ENCODE results near the gene HSDL2.
"Not testable (repeated sequence)": the region's sequence is repeated elsewhere in the genome, so short reads cannot be mapped to it uniquely, and the experiment has no call there.

The HSDL2 gene

GRCh38 chr9:112503170-112503569 lies 123.3 kb downstream of the HSDL2 start:
- no peaks in the 10 kb centered on the region for H3K36me3 ChIP-seq (ENCODE audit: control insufficient read depth in 1 of 2, insufficient read depth in 2 of 2, low read length in 2 of 2)
- H3K27me3 ChIP-seq (ENCODE audit: low read depth, low read length), result no peaks in the 10 kb centered on the region
- H3K9me3 ChIP-seq (ENCODE audit: control insufficient read depth in 1 of 2, low read length in 2 of 2), result no peaks in the 10 kb centered on the region
- no peaks in the 10 kb centered on the region for H3K4me1 ChIP-seq (ENCODE audit: control insufficient read depth in 1 of 2, insufficient read depth in 2 of 2, low read length in 2 of 2)
- H3K4me3 ChIP-seq (ENCODE audit: low read depth in 1 of 2, low read length in 2 of 2), result no peak overlapping the region
- H3K27ac ChIP-seq (ENCODE audit: low read length), result no peak overlapping the region

- Histone ChIP-seq H3K27ac (ENCODE audit: low read length) (peak overlapping the region; percentile 27), H3K4me1 (ENCODE audit: control insufficient read depth in 1 of 2, insufficient read depth in 2 of 2, low read length in 2 of 2) (no peaks in the 10 kb centered on the region), H3K36me3 (ENCODE audit: control insufficient read depth in 1 of 2, insufficient read depth in 2 of 2, low read length in 2 of 2) (no peaks in the 10 kb centered on the region), H3K4me3 (ENCODE audit: low read depth in 1 of 2, low read length in 2 of 2) (no peak overlapping the region), H3K9me3 (ENCODE audit: control insufficient read depth in 1 of 2, low read length in 2 of 2) (no peaks in the 10 kb centered on the region), H3K27me3 (ENCODE audit: low read depth, low read length) (no peaks in the 10 kb centered on the region)
Measured at GRCh38 chr9:112505086-112505485, 125.2 kb downstream of the HSDL2 start.

- H3K36me3 ChIP-seq (ENCODE audit: control insufficient read depth in 1 of 2, insufficient read depth in 2 of 2, low read length in 2 of 2), result no peaks in the 10 kb centered on the region
- H3K4me1 ChIP-seq (ENCODE audit: control insufficient read depth in 1 of 2, insufficient read depth in 2 of 2, low read length in 2 of 2), result no peaks in the 10 kb centered on the region
- no peak overlapping the region for H3K4me3 ChIP-seq (ENCODE audit: low read depth in 1 of 2, low read length in 2 of 2)
- H3K9me3 ChIP-seq (ENCODE audit: control insufficient read depth in 1 of 2, low read length in 2 of 2), result no peaks in the 10 kb centered on the region
- H3K27me3 ChIP-seq (ENCODE audit: low read depth, low read length), result no peaks in the 10 kb centered on the region
- H3K27ac ChIP-seq (ENCODE audit: low read length), result peak overlapping the region; percentile 27
Measured at GRCh38 chr9:112505607-112506006, 125.7 kb downstream of the HSDL2 start.

- no peak overlapping the region for H3K4me3 ChIP-seq (ENCODE audit: low read depth in 1 of 2, low read length in 2 of 2)
- no peaks in the 10 kb centered on the region for H3K27me3 ChIP-seq (ENCODE audit: low read depth, low read length)
- H3K4me1 ChIP-seq (ENCODE audit: control insufficient read depth in 1 of 2, insufficient read depth in 2 of 2, low read length in 2 of 2), result no peaks in the 10 kb centered on the region
- no peak overlapping the region for H3K27ac ChIP-seq (ENCODE audit: low read length)
- H3K36me3 ChIP-seq (ENCODE audit: control insufficient read depth in 1 of 2, insufficient read depth in 2 of 2, low read length in 2 of 2), result no peaks in the 10 kb centered on the region
- no peaks in the 10 kb centered on the region for H3K9me3 ChIP-seq (ENCODE audit: control insufficient read depth in 1 of 2, low read length in 2 of 2)
Measured at GRCh38 chr9:112506571-112506970, 126.7 kb downstream of the HSDL2 start.

- Histone ChIP-seq H3K4me3 (ENCODE audit: low read depth in 1 of 2, low read length in 2 of 2) (no peak overlapping the region), H3K27me3 (ENCODE audit: low read depth, low read length) (no peaks in the 10 kb centered on the region), H3K9me3 (ENCODE audit: control insufficient read depth in 1 of 2, low read length in 2 of 2) (no peaks in the 10 kb centered on the region), H3K27ac (ENCODE audit: low read length) (no peak overlapping the region), H3K4me1 (ENCODE audit: control insufficient read depth in 1 of 2, insufficient read depth in 2 of 2, low read length in 2 of 2) (no peaks in the 10 kb centered on the region), H3K36me3 (ENCODE audit: control insufficient read depth in 1 of 2, insufficient read depth in 2 of 2, low read length in 2 of 2) (no peaks in the 10 kb centered on the region)
Measured at GRCh38 chr9:112507001-112507680, 127.2 kb downstream of the HSDL2 start.

- Histone ChIP-seq H3K27me3 (ENCODE audit: low read depth, low read length) (no peaks in the 10 kb centered on the region), H3K4me1 (ENCODE audit: control insufficient read depth in 1 of 2, insufficient read depth in 2 of 2, low read length in 2 of 2) (no peaks in the 10 kb centered on the region), H3K9me3 (ENCODE audit: control insufficient read depth in 1 of 2, low read length in 2 of 2) (no peaks in the 10 kb centered on the region), H3K4me3 (ENCODE audit: low read depth in 1 of 2, low read length in 2 of 2) (no peak overlapping the region), H3K27ac (ENCODE audit: low read length) (no peak overlapping the region), H3K36me3 (ENCODE audit: control insufficient read depth in 1 of 2, insufficient read depth in 2 of 2, low read length in 2 of 2) (no peaks in the 10 kb centered on the region)
Measured at GRCh38 chr9:112508377-112508776, 128.5 kb downstream of the HSDL2 start.

GRCh38 chr9:112512377-112512776 lies 132.5 kb downstream of the HSDL2 start:
- H3K27ac ChIP-seq (ENCODE audit: low read length); H3K4me3 ChIP-seq (ENCODE audit: low read depth in 1 of 2, low read length in 2 of 2); H3K4me1 ChIP-seq (ENCODE audit: control insufficient read depth in 1 of 2, insufficient read depth in 2 of 2, low read length in 2 of 2); H3K9me3 ChIP-seq (ENCODE audit: control insufficient read depth in 1 of 2, low read length in 2 of 2); H3K27me3 ChIP-seq (ENCODE audit: low read depth, low read length); H3K36me3 ChIP-seq (ENCODE audit: control insufficient read depth in 1 of 2, insufficient read depth in 2 of 2, low read length in 2 of 2): not testable (repeated sequence)

GRCh38 chr9:112516769-112517168 lies 136.9 kb downstream of the HSDL2 start:
- H3K4me1 ChIP-seq (ENCODE audit: control insufficient read depth in 1 of 2, insufficient read depth in 2 of 2, low read length in 2 of 2), result no peaks in the 10 kb centered on the region
- H3K36me3 ChIP-seq (ENCODE audit: control insufficient read depth in 1 of 2, insufficient read depth in 2 of 2, low read length in 2 of 2), result no peaks in the 10 kb centered on the region
- no peaks in the 10 kb centered on the region for H3K27me3 ChIP-seq (ENCODE audit: low read depth, low read length)
- no peak overlapping the region for H3K27ac ChIP-seq (ENCODE audit: low read length)
- no peaks in the 10 kb centered on the region for H3K9me3 ChIP-seq (ENCODE audit: control insufficient read depth in 1 of 2, low read length in 2 of 2)
- H3K4me3 ChIP-seq (ENCODE audit: low read depth in 1 of 2, low read length in 2 of 2), result no peak overlapping the region

GRCh38 chr9:112520069-112520468 lies 140.2 kb downstream of the HSDL2 start:
- H3K4me1 ChIP-seq (ENCODE audit: control insufficient read depth in 1 of 2, insufficient read depth in 2 of 2, low read length in 2 of 2), result no peaks in the 10 kb centered on the region
- H3K36me3 ChIP-seq (ENCODE audit: control insufficient read depth in 1 of 2, insufficient read depth in 2 of 2, low read length in 2 of 2), result no peaks in the 10 kb centered on the region
- H3K27me3 ChIP-seq (ENCODE audit: low read depth, low read length), result no peaks in the 10 kb centered on the region
- no peaks in the 10 kb centered on the region for H3K9me3 ChIP-seq (ENCODE audit: control insufficient read depth in 1 of 2, low read length in 2 of 2)
- no peak overlapping the region for H3K4me3 ChIP-seq (ENCODE audit: low read depth in 1 of 2, low read length in 2 of 2)
- no peak overlapping the region for H3K27ac ChIP-seq (ENCODE audit: low read length)

- no peaks in the 10 kb centered on the region for H3K9me3 ChIP-seq (ENCODE audit: control insufficient read depth in 1 of 2, low read length in 2 of 2)
- H3K36me3 ChIP-seq (ENCODE audit: control insufficient read depth in 1 of 2, insufficient read depth in 2 of 2, low read length in 2 of 2), result no peaks in the 10 kb centered on the region
- no peak overlapping the region for H3K4me3 ChIP-seq (ENCODE audit: low read depth in 1 of 2, low read length in 2 of 2)
- H3K27me3 ChIP-seq (ENCODE audit: low read depth, low read length), result no peaks in the 10 kb centered on the region
- H3K4me1 ChIP-seq (ENCODE audit: control insufficient read depth in 1 of 2, insufficient read depth in 2 of 2, low read length in 2 of 2), result no peaks in the 10 kb centered on the region
- no peak overlapping the region for H3K27ac ChIP-seq (ENCODE audit: low read length)
Measured at GRCh38 chr9:112520656-112521055, 140.7 kb downstream of the HSDL2 start.

Measured in muscle layer of duodenum (tissue), 2 donors.